WI38 (cell line): ENCODE data around the gene BCL11A.

Source experiments
- H3K4me3 ChIP-seq: 2 replicates; pipeline ENCODE4 v1.5.1; 2011; ENCODE audit warnings: low read depth, mild to moderate bottlenecking, control low read depth, low read length
- TF ChIP-seq, protein P1 (sequence below): IDR thresholded peaks from 2 replicates; pipeline ENCODE4 v1.5.1; 2012; ENCODE audit warnings: low read depth, mild to moderate bottlenecking, control low read depth, low read length

The BCL11A gene

DNA sequence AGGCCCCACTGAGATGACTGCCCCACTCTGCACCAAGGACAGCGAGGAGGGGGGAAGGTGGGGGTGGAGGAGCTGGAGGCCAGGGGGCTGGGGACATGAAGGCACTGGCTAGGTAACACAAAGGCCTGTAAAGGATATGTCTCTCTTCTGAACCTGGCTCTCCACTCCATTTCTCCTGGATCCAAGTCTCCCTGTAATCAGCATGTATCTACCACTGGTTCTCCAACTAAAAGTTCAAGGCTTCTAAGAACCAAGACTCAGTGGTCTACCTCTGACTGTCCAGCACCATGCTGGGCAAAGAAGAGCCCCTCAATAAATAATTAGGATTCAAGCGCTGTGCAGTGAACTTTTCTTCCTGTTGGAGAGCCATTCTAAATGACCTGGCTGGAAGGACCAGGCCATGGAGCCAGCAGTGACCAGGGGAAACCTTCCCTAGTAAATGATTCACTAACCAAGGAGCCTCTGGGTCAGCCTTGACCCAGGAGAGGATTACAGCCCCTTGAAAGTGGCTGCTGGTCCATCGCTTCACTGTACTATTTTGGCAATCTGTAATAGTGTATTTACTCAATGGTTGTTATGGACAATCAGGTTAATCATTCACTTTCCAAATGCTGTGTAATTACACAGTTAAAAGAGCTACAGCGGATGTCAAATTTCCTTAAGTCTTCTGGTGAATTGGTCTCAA lies 73.2 kb downstream of the BCL11A start:
- TF ChIP-seq, protein P1, sequence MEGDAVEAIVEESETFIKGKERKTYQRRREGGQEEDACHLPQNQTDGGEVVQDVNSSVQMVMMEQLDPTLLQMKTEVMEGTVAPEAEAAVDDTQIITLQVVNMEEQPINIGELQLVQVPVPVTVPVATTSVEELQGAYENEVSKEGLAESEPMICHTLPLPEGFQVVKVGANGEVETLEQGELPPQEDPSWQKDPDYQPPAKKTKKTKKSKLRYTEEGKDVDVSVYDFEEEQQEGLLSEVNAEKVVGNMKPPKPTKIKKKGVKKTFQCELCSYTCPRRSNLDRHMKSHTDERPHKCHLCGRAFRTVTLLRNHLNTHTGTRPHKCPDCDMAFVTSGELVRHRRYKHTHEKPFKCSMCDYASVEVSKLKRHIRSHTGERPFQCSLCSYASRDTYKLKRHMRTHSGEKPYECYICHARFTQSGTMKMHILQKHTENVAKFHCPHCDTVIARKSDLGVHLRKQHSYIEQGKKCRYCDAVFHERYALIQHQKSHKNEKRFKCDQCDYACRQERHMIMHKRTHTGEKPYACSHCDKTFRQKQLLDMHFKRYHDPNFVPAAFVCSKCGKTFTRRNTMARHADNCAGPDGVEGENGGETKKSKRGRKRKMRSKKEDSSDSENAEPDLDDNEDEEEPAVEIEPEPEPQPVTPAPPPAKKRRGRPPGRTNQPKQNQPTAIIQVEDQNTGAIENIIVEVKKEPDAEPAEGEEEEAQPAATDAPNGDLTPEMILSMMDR = no peak
- H3K4me3 ChIP-seq = no peak overlapping the region

DNA sequence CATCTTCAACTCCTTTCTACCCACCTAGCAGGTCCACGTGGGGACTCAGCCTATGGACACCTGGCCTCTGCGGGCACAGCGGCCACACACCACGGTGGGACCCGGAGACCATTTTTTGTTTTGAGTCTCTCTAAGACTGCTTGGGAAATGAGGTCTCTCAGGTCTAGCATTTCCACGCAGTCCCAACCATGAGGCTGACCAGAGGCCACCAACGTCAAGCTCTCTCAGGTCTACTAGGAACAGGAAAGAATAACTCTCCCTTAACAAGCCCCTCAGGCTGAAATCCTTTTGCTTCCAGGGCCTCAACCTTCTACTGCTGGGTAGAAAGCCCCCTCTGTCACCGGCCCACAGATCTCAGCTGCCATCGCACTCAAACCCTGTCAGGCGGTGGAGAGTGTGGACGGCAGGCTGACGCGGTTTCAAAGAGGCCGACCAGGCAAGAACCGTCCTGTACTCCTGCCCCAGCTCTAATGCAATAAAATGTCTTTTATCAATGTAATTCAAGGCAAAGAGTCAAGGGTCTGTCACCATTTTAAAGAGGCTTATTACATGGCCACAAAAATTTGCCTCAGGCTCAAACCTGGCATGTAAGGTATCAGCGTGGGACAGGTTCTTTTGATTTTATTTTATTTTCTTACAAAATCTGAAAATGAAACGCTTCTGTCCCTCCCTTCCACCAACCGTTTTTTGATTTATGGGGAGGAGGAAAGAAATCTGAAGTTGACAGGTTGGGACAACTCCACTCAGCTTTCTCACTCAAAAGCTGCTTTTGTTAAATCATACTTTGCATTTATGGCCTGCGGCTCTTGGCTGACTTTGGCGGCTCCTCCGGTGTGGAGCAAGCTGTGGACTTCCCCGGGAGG lies 74.0 kb downstream of the BCL11A start:
- TF ChIP-seq, protein P1 = no peak
- H3K4me3 ChIP-seq = no peak overlapping the region

DNA sequence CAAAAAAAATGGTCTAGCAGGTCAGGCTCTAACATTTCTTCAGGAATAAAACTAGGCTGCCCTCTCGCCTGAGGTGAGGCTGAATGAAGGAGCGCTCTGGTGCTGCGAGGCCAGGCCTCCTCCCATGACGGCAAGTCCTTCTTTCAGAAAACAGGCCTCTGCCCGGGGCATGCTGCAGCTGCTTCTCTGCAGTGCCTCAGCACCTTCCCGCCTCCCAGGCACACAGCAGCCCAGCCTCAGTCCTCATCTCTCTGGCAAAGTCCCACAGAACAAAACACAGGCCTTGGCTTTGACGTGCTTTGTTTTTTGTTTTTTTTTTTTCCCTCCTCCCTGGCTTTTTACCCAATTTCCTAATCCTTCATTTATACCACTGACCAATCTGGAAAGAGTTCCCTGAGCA lies 74.8 kb downstream of the BCL11A start:
- H3K4me3 ChIP-seq = no peak overlapping the region
- TF ChIP-seq, protein P1 = no peak

DNA sequence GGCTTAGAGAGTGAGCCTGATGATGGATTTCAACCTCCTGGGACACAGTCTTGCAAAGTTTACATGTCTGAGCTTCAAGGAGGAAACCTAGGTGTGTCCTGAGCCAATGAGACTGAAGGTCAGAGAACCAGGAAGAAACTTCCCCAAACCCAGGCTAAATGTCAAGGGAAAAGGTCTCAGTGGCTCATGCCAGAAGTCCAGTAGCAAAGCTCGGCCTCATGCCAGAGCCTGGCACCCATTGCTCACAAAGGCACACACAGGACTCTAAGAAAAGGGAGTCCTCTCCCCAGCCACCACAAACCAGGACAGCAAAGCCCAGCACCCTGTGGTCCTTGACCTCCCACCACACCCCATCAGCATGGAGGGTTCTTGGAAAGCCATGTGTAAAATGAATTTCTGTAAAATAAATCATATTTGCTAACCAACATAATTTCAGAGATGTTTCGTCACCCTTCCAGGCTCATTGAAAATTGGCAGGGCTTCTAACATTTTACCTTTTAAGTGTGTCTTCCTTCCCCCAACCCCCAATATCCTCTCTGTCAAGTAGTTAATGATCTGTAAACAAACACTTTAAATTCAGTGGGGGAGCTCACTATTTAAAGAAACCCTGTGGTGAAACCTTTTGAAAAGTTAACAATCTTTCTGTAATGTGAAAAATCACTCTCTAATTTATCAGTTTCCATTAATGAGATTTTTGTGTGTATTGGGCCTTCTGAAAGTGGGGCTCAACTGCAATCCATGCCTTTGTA lies 77.1 kb downstream of the BCL11A start:
- TF ChIP-seq, protein P1 = no peak
- no peak overlapping the region for H3K4me3 ChIP-seq

DNA sequence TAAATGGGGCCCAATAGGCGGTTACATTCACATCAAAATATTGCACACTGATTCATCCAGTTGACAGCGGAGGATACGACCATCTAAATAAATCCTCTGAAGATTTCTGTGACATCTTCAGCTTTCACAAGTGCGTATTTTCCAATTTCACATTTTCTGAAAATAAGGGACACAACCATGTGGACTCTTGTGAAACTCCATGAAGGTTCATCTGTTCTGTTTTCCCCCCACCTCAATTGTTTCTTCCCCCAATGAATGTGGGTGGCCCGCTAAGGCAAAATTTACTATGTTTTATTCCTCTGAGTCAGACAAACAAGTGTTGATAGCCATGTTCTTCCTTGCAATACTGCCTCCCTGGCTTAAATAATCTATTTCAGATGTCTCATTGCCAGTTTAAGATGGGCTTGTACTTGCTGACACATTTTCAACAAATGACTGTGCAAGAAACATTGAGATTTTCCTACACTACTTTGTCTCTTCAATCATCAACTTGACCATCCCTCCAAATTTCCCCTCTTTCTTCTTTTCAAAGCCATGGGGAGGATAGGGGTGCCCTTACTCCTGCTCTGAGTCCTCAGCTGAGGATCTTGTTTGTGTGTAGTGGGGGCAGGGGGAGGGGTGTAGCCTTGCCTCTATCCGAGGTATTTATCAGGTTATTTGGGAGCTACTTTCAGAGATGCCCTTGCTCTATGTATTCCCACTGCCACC lies 78.2 kb downstream of the BCL11A start:
- TF ChIP-seq, protein P1 = no peak
- no peak overlapping the region for H3K4me3 ChIP-seq

DNA sequence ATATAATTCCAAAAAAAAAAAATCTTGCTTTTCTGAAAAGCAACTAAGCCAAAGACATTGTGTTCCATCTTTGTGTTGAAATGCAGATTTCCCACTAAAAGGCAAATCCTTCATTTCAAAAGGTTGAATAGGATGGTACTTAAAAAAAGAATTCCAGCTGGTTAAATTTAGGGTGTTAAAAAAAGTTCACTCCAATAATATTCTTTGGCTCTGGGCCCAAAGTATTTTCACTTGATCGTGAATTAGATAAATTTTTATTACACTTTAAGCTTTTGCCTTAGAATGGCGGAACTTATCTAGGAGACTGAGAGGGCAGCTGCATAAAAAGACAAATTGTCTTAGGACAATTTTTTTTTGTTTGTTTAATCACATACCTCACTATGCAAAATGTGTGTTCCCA lies 79.2 kb downstream of the BCL11A start:
- H3K4me3 ChIP-seq = no peak overlapping the region
- TF ChIP-seq, protein P1 = no peak
